Neural progenitor cell (in vitro differentiated cells): ENCODE data around the gene RPL10L. TPM values are rescaled to one million over a fixed set of nuclear protein-coding genes. Genes with fewer than 3 reads are reported as not detected.

Experiments used
- DNase-seq: peaks from one replicate; pipeline ENCODE4 v3.0.0-alpha.2; 2016; ENCODE audit warnings: low spot score
- H2AFZ ChIP-seq: fragments of 200-600 bp; sonication (generic); replicated peaks from 2 replicates; pipeline ENCODE4 v1.6.1; 2016; ENCODE audit warnings: antibody characterized with exemption
- H3F3A ChIP-seq: fragments of 200-600 bp; sonication (generic); 2 replicates; pipeline ENCODE4 v1.6.1; 2016; ENCODE audit warnings: antibody characterized with exemption, low read depth
- H3K27ac ChIP-seq: fragments of 200-600 bp; sonication (generic); 2 replicates; pipeline ENCODE4 v1.5.1; 2016; ENCODE audit warnings: mild to moderate bottlenecking
- H3K27me3 ChIP-seq: fragments of 200-600 bp; sonication (generic); 2 replicates; pipeline ENCODE4 v1.6.1; 2016; ENCODE audit warnings: mild to moderate bottlenecking, moderate library complexity
- H3K36me3 ChIP-seq: fragments of 200-600 bp; sonication (generic); 2 replicates; pipeline ENCODE4 v1.5.1; 2016
- H3K4me1 ChIP-seq: fragments of 200-600 bp; sonication (generic); 2 replicates; pipeline ENCODE4 v1.6.1; 2016; ENCODE audit warnings: mixed run types
- H3K4me2 ChIP-seq: fragments of 200-600 bp; sonication (generic); 2 replicates; pipeline ENCODE4 v1.6.1; 2016
- H3K4me3 ChIP-seq: fragments of 200-600 bp; sonication (generic); 2 replicates; pipeline ENCODE4 v1.5.1; 2016
- H3K79me2 ChIP-seq: fragments of 200-600 bp; sonication (generic); 2 replicates; pipeline ENCODE4 v1.6.1; 2016; ENCODE audit warnings: low read depth
- H3K9ac ChIP-seq: fragments of 200-600 bp; sonication (generic); 2 replicates; pipeline ENCODE4 v1.6.1; 2016
- H3K9me3 ChIP-seq: fragments of 200-600 bp; sonication (generic); 2 replicates; pipeline ENCODE4 v1.5.1; 2016; ENCODE audit warnings: low read depth
- H4K20me1 ChIP-seq: fragments of 200-600 bp; sonication (generic); 2 replicates; pipeline ENCODE4 v1.6.1; 2016; ENCODE audit warnings: low read depth
- H3K27ac Mint-ChIP-seq: 3 replicates; pipeline ENCODE4 v1.8.0; 2021; ENCODE audit warnings: mixed read lengths
- H3K27me3 Mint-ChIP-seq: 2 replicates; pipeline ENCODE4 v1.8.0; 2022; ENCODE audit warnings: low read depth, mild to moderate bottlenecking, inconsistent platforms, moderate library complexity, mixed read lengths; ENCODE audit not compliant: insufficient read depth
- H3K36me3 Mint-ChIP-seq: 3 replicates; pipeline ENCODE4 v1.8.0; 2021; ENCODE audit warnings: mixed read lengths
- H3K4me1 Mint-ChIP-seq: 3 replicates; pipeline ENCODE4 v1.8.0; 2021; ENCODE audit warnings: mixed read lengths
- H3K4me3 Mint-ChIP-seq: 3 replicates; pipeline ENCODE4 v1.8.0; 2021; ENCODE audit warnings: mild to moderate bottlenecking, moderate library complexity, mixed read lengths
- H3K9me3 Mint-ChIP-seq: 3 replicates; pipeline ENCODE4 v1.8.0; 2020; ENCODE audit warnings: mixed read lengths
- CTCF ChIP-seq: fragments of 200-600 bp; sonication (generic); IDR thresholded peaks from 2 replicates; pipeline ENCODE4 v1.5.1; 2017; ENCODE audit warnings: antibody characterized with exemption, mild to moderate bottlenecking
- EZH2 ChIP-seq: fragments of 200-600 bp; sonication (generic); IDR thresholded peaks from 2 replicates; pipeline ENCODE4 v1.6.1; 2017; ENCODE audit warnings: antibody characterized with exemption, mild to moderate bottlenecking, moderate library complexity
- EZH2phosphoT487 ChIP-seq: fragments of 200-600 bp; sonication (generic); IDR thresholded peaks from 2 replicates; pipeline ENCODE4 v1.6.1; 2017; ENCODE audit warnings: antibody characterized with exemption
- total RNA-seq: library from RNA; depleted of rRNA; stranded (reverse); fragments of >200 nt; gene quantifications from 2 replicates; pipeline ENCODE4 v1.2.3, GENCODE V29; 2015; ENCODE audit warnings: low replicate concordance

RPL10L gene
- total RNA-seq, 1 donor from 2014 or later = not detected

DNA sequence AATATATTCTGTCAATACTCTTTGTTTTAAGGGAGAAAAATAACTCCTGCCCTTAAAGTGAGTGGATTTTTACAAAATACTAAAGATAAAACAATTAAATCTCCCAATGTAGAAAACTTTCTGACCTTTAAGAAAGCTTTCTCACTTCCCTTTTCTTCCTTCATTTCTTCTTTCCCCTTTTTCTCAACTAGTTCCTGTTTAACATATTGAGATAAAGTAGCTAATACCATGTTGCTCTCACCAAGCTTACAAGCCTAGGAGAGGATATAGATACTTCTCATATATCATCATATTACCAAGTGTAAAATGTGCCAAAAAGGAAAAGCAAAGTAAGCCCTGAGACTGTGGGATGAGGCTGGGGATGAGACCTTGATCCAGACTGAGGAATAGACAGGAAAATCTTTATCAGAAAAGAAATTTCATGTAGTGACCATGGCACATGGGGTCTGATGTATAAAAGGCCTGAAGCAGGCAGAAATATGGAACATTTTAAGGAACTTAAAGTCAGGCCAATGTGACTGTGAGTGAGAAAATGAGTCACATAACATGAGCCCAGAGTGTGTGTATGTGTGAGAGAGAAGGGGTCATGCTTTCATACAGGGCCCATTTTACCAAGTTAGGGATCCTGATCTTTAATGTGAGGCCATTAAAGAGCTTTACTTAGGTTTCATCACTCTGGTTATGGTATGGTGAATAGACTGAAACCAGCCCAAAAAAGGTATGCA, 1.6 kb upstream of the RPL10L start:
- no peaks in the 10 kb centered on the region for H3K27me3 ChIP-seq
- no peak overlapping the region for H3K4me3 Mint-ChIP-seq
- no peaks in the 10 kb centered on the region for H3K4me1 Mint-ChIP-seq
- no peaks in the 10 kb centered on the region for H3F3A ChIP-seq
- no peaks in the 10 kb centered on the region for H3K4me1 ChIP-seq
- no peaks in the 10 kb centered on the region for H3K36me3 Mint-ChIP-seq
- no peaks in the 10 kb centered on the region for H3K79me2 ChIP-seq
- H3K9me3 ChIP-seq = no peaks in the 10 kb centered on the region
- no peak overlapping the region for H3K4me3 ChIP-seq
- TF ChIP-seq CTCF (no peak), EZH2 (no peak), EZH2phosphoT487 (no peak)
- no peak overlapping the region for H3K4me2 ChIP-seq
- H2AFZ ChIP-seq = no peak overlapping the region
- no peak for DNase-seq
- H3K9me3 Mint-ChIP-seq = no peaks in the 10 kb centered on the region
- H4K20me1 ChIP-seq = no peaks in the 10 kb centered on the region
- H3K27me3 Mint-ChIP-seq = peaks cover 3% of the 10 kb centered on the region
- H3K9ac ChIP-seq = no peak overlapping the region
- H3K36me3 ChIP-seq = no peaks in the 10 kb centered on the region
- H3K27ac Mint-ChIP-seq = no peak overlapping the region
- H3K27ac ChIP-seq = no peak overlapping the region

DNA sequence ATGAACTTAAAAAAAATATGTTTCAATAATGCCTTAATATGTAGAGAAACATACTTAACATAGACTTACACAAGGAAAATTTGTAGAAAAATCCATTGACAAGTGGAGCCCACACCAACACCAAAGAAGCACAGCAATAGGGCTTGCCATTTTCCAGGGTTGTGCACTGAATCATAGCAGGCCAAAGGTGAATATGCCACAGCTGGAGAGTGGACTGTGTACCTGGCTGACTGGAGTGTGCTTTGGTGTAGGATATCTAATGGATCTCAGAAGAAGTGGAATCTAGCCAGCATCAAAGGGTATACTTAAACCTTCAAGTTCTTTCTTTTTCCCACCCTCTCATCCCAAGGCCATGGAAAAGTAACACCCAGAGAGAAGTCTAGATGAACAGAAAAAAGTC, 4.8 kb downstream of the RPL10L start:
- no peak overlapping the region for H3K9ac ChIP-seq
- no peaks in the 10 kb centered on the region for H3K27me3 ChIP-seq
- H3K36me3 Mint-ChIP-seq = no peaks in the 10 kb centered on the region
- H2AFZ ChIP-seq = no peak overlapping the region
- no peaks in the 10 kb centered on the region for H3K36me3 ChIP-seq
- H3K27me3 Mint-ChIP-seq = peaks cover 3% of the 10 kb centered on the region
- H3F3A ChIP-seq = no peaks in the 10 kb centered on the region
- no peaks in the 10 kb centered on the region for H3K9me3 ChIP-seq
- no peaks in the 10 kb centered on the region for H3K9me3 Mint-ChIP-seq
- H3K4me2 ChIP-seq = no peak overlapping the region
- H3K27ac Mint-ChIP-seq = no peak overlapping the region
- H3K4me1 Mint-ChIP-seq = no peaks in the 10 kb centered on the region
- no peak for TF ChIP-seq CTCF
- no peak for TF ChIP-seq EZH2
- H3K4me3 Mint-ChIP-seq = no peak overlapping the region
- no peak overlapping the region for H3K27ac ChIP-seq
- no peak for DNase-seq
- H3K4me3 ChIP-seq = no peak overlapping the region
- no peaks in the 10 kb centered on the region for H4K20me1 ChIP-seq
- no peaks in the 10 kb centered on the region for H3K79me2 ChIP-seq
- H3K4me1 ChIP-seq = no peaks in the 10 kb centered on the region

DNA sequence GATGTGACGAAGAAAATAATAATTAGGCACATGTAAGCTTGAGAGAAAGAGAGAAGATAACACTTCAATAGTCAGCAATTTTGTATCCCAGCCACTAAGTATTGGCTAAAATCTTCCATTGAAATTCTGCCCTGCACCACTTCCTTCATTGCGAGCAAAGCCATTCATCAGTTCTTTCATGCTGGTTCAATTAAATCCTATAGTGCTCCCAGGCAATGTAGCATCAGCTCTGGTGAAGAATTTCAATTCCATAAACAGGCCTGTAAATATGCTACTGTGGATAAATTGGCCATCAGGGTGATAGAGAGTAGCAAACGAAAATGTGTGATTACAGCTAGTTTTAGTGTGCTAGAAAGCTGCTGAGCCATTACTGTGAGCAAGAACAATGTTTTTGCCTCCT, 24.7 kb downstream of the RPL10L start:
- no peaks in the 10 kb centered on the region for H3K36me3 Mint-ChIP-seq
- peak; percentile 6 for DNase-seq
- H3K9me3 Mint-ChIP-seq = no peaks in the 10 kb centered on the region
- peaks cover 4% of the 10 kb centered on the region for H3K4me1 Mint-ChIP-seq
- Histone ChIP-seq H2AFZ (peak overlapping the region; percentile 92), H3K4me1 (peaks cover 10% of the 10 kb centered on the region), H3K4me2 (no peak overlapping the region), H3K36me3 (no peaks in the 10 kb centered on the region), H3K27me3 (no peaks in the 10 kb centered on the region), H4K20me1 (no peaks in the 10 kb centered on the region), H3K9me3 (no peaks in the 10 kb centered on the region), H3K27ac (no peak overlapping the region), H3K79me2 (no peaks in the 10 kb centered on the region), H3K9ac (no peak overlapping the region), H3F3A (no peaks in the 10 kb centered on the region), H3K4me3 (no peak overlapping the region)
- no peak overlapping the region for H3K4me3 Mint-ChIP-seq
- H3K27me3 Mint-ChIP-seq = no peaks in the 10 kb centered on the region
- no peak for TF ChIP-seq CTCF
- no peak for TF ChIP-seq EZH2
- TF ChIP-seq EZH2phosphoT487 = no peak
- H3K27ac Mint-ChIP-seq = no peak overlapping the region
